Prostate gland (tissue), 2 donors: ENCODE results near the gene MEF2D.

Experiments
- POLR2A ChIP-seq: fragments of 450-650 bp; IDR thresholded peaks from one replicate; pipeline ENCODE4 v1.6.1; 2016; ENCODE audit warnings: antibody characterized with exemption, mild to moderate bottlenecking
- POLR2AphosphoS5 ChIP-seq: sonication (generic); formaldehyde crosslinking; IDR thresholded peaks from one replicate; pipeline ENCODE4 v1.6.1; 2017; ENCODE audit warnings: antibody characterized with exemption
- TF ChIP-seq, protein P1 (sequence below), 4 experiments: fragments of 200-600 bp in 2 of 4; fragments of 450-650 bp in 2 of 4; sonication (generic) in 2 of 4; IDR thresholded peaks; 1 replicate in 3 of 4; 2 replicates in 1 of 4; pipeline ENCODE4 v1.5.1; 2016 to 2019; ENCODE audit warnings: antibody characterized with exemption in 4 of 4, mild to moderate bottlenecking in 2 of 4, moderate library complexity in 2 of 4

DNA sequence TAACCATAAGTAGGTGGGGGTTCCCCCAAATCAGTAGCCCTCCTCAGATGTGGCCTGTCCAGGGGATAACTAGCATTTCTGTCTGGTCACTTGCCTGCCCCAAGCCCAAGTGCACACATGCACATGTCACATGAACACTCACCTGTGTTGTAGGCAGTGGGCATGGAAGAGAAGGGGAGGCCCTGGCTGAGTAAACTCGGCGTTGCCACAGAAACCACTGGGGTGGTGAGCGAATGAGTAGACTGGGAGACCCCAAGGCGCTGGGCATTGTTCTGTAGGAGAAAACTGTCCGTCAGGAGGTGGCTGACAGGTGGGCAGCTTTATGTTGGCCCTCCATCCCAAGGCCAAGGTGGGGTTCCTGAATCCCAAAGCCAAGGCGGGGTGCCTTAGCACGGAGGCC lies 25.6 kb downstream of the MEF2D start:
- TF ChIP-seq, protein P1, sequence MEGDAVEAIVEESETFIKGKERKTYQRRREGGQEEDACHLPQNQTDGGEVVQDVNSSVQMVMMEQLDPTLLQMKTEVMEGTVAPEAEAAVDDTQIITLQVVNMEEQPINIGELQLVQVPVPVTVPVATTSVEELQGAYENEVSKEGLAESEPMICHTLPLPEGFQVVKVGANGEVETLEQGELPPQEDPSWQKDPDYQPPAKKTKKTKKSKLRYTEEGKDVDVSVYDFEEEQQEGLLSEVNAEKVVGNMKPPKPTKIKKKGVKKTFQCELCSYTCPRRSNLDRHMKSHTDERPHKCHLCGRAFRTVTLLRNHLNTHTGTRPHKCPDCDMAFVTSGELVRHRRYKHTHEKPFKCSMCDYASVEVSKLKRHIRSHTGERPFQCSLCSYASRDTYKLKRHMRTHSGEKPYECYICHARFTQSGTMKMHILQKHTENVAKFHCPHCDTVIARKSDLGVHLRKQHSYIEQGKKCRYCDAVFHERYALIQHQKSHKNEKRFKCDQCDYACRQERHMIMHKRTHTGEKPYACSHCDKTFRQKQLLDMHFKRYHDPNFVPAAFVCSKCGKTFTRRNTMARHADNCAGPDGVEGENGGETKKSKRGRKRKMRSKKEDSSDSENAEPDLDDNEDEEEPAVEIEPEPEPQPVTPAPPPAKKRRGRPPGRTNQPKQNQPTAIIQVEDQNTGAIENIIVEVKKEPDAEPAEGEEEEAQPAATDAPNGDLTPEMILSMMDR (IDR thresholded peaks at IDR 0.05): no peak
- TF ChIP-seq POLR2A (no peak), POLR2AphosphoS5 (no peak)
